G401 (cell line): Measurements from ENCODE around the gene VAV1. TPM values are rescaled to one million over a fixed set of nuclear protein-coding genes. Genes with fewer than 3 reads are reported as not detected.
"Not testable (repeated sequence)": the region's sequence is repeated elsewhere in the genome, so short reads cannot be mapped to it uniquely, and the experiment has no call there.

Experiments
- DNase-seq: peaks from one replicate; pipeline ENCODE4 v3.0.0-alpha.2; 2015; ENCODE audit warnings: low spot score
- in situ Hi-C: cut with HindIII; loops from 2 replicates; pipeline ENCODE4 v1.10.0; 2016; ENCODE audit warnings: low sequenced_read_pairs, mixed read lengths
- total RNA-seq: library from RNA; depleted of rRNA; stranded (reverse); fragments of >200 nt; shearing (Covaris generic); gene quantifications from 2 replicates; pipeline ENCODE4 v1.2.3, GENCODE V29; 2014; rRNA removed

VAV1 gene
- total RNA-seq, 1 experiment from 2014 or later, result not detected

GRCh38 chr19:6868351-6868750 lies 95.8 kb downstream of the VAV1 start:
- DNase-seq, result no peak
- in situ Hi-C loops, result no loop called here

- DNase-seq, in situ Hi-C loops: not testable (repeated sequence)
Observed at GRCh38 chr19:6869151-6869882, 96.8 kb downstream of the VAV1 start.

GRCh38 chr19:6873708-6874431 lies 101.4 kb downstream of the VAV1 start:
- no peak for DNase-seq
- in situ Hi-C loops, result no loop called here

GRCh38 chr19:6875218-6875617 lies 102.7 kb downstream of the VAV1 start:
- in situ Hi-C loops, result no loop called here
- DNase-seq, result no peak

- in situ Hi-C loops, result no loop called here
- DNase-seq, result no peak
Observed at GRCh38 chr19:6876748-6877147, 104.2 kb downstream of the VAV1 start.

- no peak for DNase-seq
- in situ Hi-C loops, result no loop called here
Observed at GRCh38 chr19:6877766-6878165, 105.3 kb downstream of the VAV1 start.

GRCh38 chr19:6886277-6886897 lies 113.9 kb downstream of the VAV1 start:
- no peak for DNase-seq
- in situ Hi-C loops, result no loop called here

- in situ Hi-C loops, result no loop called here
- DNase-seq, result no peak
Observed at GRCh38 chr19:6887316-6887715, 114.8 kb downstream of the VAV1 start, which contains the start of gene ADGRE1. ADGRE1 (plus strand) TSS chr19:6887579; CDS start chr19:6887609, 30 bp downstream.

- in situ Hi-C loops, result no loop called here
Observed at GRCh38 chr19:6888967-6889366, 116.5 kb downstream of the VAV1 start.

GRCh38 chr19:6890401-6890913 lies 117.9 kb downstream of the VAV1 start:
- in situ Hi-C loops, result no loop called here
- no peak for DNase-seq

More at GRCh38 chr19:6888967-6889366, 116.5 kb downstream of the VAV1 start:
- no peak for DNase-seq

- in situ Hi-C loops, result no loop called here
- no peak for DNase-seq
Observed at GRCh38 chr19:6890938-6891337, 118.4 kb downstream of the VAV1 start.

GRCh38 chr19:6891761-6892385 lies 119.4 kb downstream of the VAV1 start:
- in situ Hi-C loops, result no loop called here
- no peak for DNase-seq

- no peak for DNase-seq
Observed at GRCh38 chr19:6894313-6894712, 121.8 kb downstream of the VAV1 start.

GRCh38 chr19:6903446-6903845 lies 130.9 kb downstream of the VAV1 start:
- no peak for DNase-seq
- in situ Hi-C loops, result no loop called here

More at GRCh38 chr19:6894313-6894712, 121.8 kb downstream of the VAV1 start:
- in situ Hi-C loops, result no loop called here

- in situ Hi-C loops, result no loop called here
- no peak for DNase-seq
Observed at GRCh38 chr19:6906559-6907060, 134.1 kb downstream of the VAV1 start.

Other genes starting within 250 kb of the VAV1 start
- gene TNFSF9, start 241.7 kb upstream of the VAV1 start, total RNA-seq, result 39.0 and 60.2 TPM in 2 replicates
- gene CD70, start 181.6 kb upstream of the VAV1 start, total RNA-seq, result 131 and 143 TPM in 2 replicates
- not detected in 2 replicates for gene TNFSF14, start 102.5 kb upstream of the VAV1 start, total RNA-seq
- 2.1 and 2.3 TPM in 2 replicates for gene C3, start 52.1 kb upstream of the VAV1 start, total RNA-seq
- gene GPR108, start 35.1 kb upstream of the VAV1 start, total RNA-seq, result 27.5 and 34.7 TPM in 2 replicates
- 74.8 and 108 TPM in 2 replicates for gene TRIP10, start 33.0 kb upstream of the VAV1 start, total RNA-seq
- gene SH2D3A, start 5.3 kb upstream of the VAV1 start, total RNA-seq, result 12.2 and 16.1 TPM in 2 replicates
- gene ADGRE1, start 114.9 kb downstream of the VAV1 start, total RNA-seq, result not detected in 2 replicates
- 11.6 TPM in 1 of 2 replicates, not detected in the other for gene MBD3L2B, start 248.7 kb downstream of the VAV1 start, total RNA-seq